IPS-15b (cell line): ENCODE measurements around the gene STK36.

Experiments used
- H3K27me3 ChIP-seq: one replicate; pipeline ENCODE4 v1.6.1; 2013; ENCODE audit warnings: low read length; ENCODE audit not compliant: control insufficient read depth, insufficient read depth
- H3K36me3 ChIP-seq: one replicate; pipeline ENCODE4 v1.6.1; 2013; ENCODE audit warnings: low read length; ENCODE audit not compliant: control insufficient read depth, insufficient read depth
- H3K4me1 ChIP-seq: one replicate; pipeline ENCODE4 v1.6.1; 2013; ENCODE audit warnings: mild to moderate bottlenecking, low read length; ENCODE audit not compliant: control insufficient read depth, insufficient read depth
- H3K4me3 ChIP-seq: one replicate; pipeline ENCODE4 v1.5.1; 2013; ENCODE audit warnings: low read depth, low read length
- H3K9ac ChIP-seq: one replicate; pipeline ENCODE4 v1.6.1; 2013; ENCODE audit warnings: low read depth, mild to moderate bottlenecking, low read length
- H3K9me3 ChIP-seq: one replicate; pipeline ENCODE4 v1.6.1; 2013; ENCODE audit warnings: mild to moderate bottlenecking, low read length; ENCODE audit not compliant: control insufficient read depth, insufficient read depth

The STK36 gene

GRCh38 chr2:218671654-218672566, at the start of gene STK36, which contains the start of gene RNF25:
Gene STK36 (plus strand): TSS chr2:218672086. CDS start chr2:218672830, 744 bp downstream.
Gene RNF25 (minus strand): TSS chr2:218672002. CDS start chr2:218671970, 32 bp downstream.
- Histone ChIP-seq H3K4me1 (no peaks in the 10 kb centered on the region), H3K36me3 (peaks cover 10% of the 10 kb centered on the region), H3K9me3 (no peaks in the 10 kb centered on the region), H3K27me3 (no peaks in the 10 kb centered on the region), H3K4me3 (peak within 1 kb of the TSS; percentile 99), H3K9ac (peak within 1 kb of the TSS; percentile 94)

GRCh38 chr2:218622606-218623365, 49.1 kb upstream of the STK36 start:
- Histone ChIP-seq H3K27me3 (no peaks in the 10 kb centered on the region), H3K36me3 (no peaks in the 10 kb centered on the region), H3K4me3 (no peak overlapping the region), H3K4me1 (no peaks in the 10 kb centered on the region), H3K9me3 (no peaks in the 10 kb centered on the region), H3K9ac (no peak overlapping the region)

GRCh38 chr2:218623366-218623705, 48.5 kb upstream of the STK36 start:
- Histone ChIP-seq H3K9ac (no peak overlapping the region), H3K27me3 (no peaks in the 10 kb centered on the region), H3K4me1 (no peaks in the 10 kb centered on the region), H3K4me3 (no peak overlapping the region), H3K36me3 (no peaks in the 10 kb centered on the region), H3K9me3 (no peaks in the 10 kb centered on the region)

- no peaks in the 10 kb centered on the region for H3K36me3 ChIP-seq
- H3K9me3 ChIP-seq = no peaks in the 10 kb centered on the region
- H3K9ac ChIP-seq = no peak overlapping the region
- no peaks in the 10 kb centered on the region for H3K4me1 ChIP-seq
- H3K27me3 ChIP-seq = no peaks in the 10 kb centered on the region
- no peak overlapping the region for H3K4me3 ChIP-seq
These were observed 45.5 kb upstream of the STK36 start for GRCh38 chr2:218626369-218626768.

DNA sequence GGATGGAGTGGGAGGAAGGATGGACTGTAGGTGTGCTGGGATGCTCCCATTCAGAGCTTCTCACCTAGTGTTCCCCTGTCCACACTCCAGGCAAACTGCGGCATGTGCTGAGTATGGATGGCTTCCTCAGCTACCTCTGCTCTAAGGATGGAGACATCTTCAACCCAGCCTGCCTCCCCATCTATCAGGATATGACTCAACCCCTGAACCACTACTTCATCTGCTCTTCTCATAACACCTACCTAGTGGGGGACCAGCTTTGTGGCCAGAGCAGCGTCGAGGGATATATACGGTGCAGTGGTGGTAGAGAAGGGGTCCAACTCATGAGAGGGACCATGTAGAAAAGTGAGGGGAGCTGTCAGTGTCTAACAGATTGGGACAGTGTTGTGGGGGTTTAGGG, 43.9 kb upstream of the STK36 start:
- Histone ChIP-seq H3K4me1 (no peaks in the 10 kb centered on the region), H3K9ac (no peak overlapping the region), H3K36me3 (no peaks in the 10 kb centered on the region), H3K4me3 (no peak overlapping the region), H3K9me3 (no peaks in the 10 kb centered on the region), H3K27me3 (no peaks in the 10 kb centered on the region)

GRCh38 chr2:218631837-218632236, 40.0 kb upstream of the STK36 start:
- Histone ChIP-seq H3K36me3 (peaks cover 10% of the 10 kb centered on the region), H3K4me1 (no peaks in the 10 kb centered on the region), H3K4me3 (no peak overlapping the region), H3K9ac (no peak overlapping the region), H3K9me3 (no peaks in the 10 kb centered on the region), H3K27me3 (no peaks in the 10 kb centered on the region)

GRCh38 chr2:218635719-218636118, 36.2 kb upstream of the STK36 start:
- Histone ChIP-seq H3K4me3 (no peak overlapping the region), H3K4me1 (no peaks in the 10 kb centered on the region), H3K9ac (no peak overlapping the region), H3K9me3 (no peaks in the 10 kb centered on the region), H3K27me3 (no peaks in the 10 kb centered on the region), H3K36me3 (peaks cover 25% of the 10 kb centered on the region)

DNA sequence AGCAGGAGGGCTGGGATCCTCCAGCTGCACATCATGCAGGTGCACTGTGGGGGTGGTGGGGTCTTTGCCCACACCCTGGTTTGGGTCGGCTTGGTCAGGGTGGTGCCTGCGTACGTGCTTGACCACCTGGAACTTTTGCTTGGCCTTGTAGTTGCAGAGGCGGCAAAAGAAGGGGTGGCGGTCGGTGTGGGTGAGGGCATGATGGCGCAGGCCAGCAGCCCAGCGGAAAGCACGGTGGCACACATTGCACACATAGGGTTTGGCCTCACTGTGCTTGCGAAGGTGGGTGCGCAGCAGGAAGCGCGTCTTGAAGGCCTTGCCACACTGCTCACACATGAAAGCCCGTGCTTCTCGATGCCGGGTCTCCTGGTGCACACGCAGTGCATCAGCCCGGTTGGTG, 33.5 kb upstream of the STK36 start:
- H3K36me3 ChIP-seq = peaks cover 39% of the 10 kb centered on the region
- no peak overlapping the region for H3K9ac ChIP-seq
- H3K27me3 ChIP-seq = no peaks in the 10 kb centered on the region
- H3K9me3 ChIP-seq = no peaks in the 10 kb centered on the region
- no peak overlapping the region for H3K4me3 ChIP-seq
- H3K4me1 ChIP-seq = no peaks in the 10 kb centered on the region

DNA sequence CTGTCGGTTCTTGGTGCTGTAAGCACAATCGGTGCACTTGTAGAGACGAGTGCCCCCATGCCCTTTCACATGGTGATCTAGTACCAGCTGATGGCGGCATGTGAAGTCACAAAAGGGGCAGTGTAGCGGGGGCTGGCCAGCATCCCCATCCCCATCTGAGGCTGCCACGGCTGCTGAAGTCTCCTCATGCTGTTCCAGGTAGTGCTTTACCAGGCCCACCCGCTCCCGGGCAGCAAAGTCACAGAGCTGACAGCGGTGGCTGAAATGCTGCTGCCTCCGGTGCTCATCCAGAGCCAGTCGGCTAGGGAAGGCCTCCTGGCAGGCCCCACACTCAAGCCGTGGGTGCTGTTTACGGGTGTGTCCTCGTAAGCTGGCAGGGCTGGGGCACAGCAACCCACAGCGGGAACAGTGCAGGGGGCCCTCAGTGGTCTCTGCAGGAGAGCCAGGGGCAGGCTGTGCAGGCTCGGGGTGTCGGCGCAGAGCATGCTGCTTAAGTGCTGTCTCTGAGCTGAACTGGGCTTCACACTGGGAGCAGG, 29.7 kb upstream of the STK36 start:
- no peaks in the 10 kb centered on the region for H3K9me3 ChIP-seq
- no peak overlapping the region for H3K4me3 ChIP-seq
- H3K4me1 ChIP-seq = no peaks in the 10 kb centered on the region
- H3K9ac ChIP-seq = no peak overlapping the region
- H3K36me3 ChIP-seq = peaks cover 56% of the 10 kb centered on the region
- H3K27me3 ChIP-seq = no peaks in the 10 kb centered on the region

DNA sequence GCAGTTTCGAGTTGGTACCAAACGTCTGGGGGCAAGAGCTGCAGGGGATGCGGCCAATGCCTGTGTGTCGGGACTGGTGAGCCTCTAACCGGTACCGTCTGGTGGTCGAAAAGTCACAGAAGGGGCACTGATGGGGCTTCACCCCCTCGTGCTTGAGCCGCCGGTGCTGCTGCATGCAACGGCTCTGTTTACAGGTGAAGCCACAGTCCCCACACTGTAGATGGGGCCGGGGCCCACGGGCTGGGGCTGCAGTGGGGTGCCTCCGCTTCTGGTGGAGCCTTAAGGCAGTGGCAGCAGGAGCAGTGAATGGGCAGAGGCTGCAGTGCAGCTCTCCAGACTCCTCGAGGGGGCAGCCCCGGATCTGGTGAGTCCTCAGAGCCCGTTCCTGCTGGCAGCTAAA, 29.1 kb upstream of the STK36 start:
- no peaks in the 10 kb centered on the region for H3K27me3 ChIP-seq
- no peak overlapping the region for H3K9ac ChIP-seq
- H3K36me3 ChIP-seq = peaks cover 60% of the 10 kb centered on the region

DNA sequence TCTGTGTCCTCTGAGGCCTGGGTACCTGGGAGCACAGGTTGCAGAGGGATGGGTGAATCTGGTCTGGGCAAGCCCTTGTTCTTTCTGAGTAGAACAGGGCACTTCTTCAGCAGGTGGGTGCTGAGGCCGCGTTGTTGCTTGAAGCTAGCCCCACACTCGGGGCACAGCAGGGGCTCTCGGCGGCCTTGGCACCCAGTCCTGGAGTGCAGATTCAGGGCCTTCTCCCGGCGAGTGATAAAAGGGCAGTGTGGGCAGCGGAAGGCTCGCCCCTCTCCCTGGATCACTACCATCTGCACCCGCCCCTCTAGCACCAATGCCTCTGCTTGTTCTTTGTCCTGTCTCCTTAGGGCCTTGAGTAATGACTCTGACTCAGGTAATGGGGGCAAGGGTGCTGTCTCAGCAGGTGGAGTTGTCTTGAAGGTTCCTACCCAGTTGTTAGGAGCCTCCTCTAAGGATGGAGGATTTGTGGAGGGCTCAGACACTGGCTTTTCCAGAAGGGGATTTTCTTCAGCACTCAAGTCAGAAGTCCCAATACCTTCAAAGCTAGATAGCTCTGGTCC, 28.1 kb upstream of the STK36 start:
- Histone ChIP-seq H3K9ac (no peak overlapping the region), H3K27me3 (no peaks in the 10 kb centered on the region), H3K4me1 (no peaks in the 10 kb centered on the region), H3K36me3 (peaks cover 62% of the 10 kb centered on the region), H3K9me3 (no peaks in the 10 kb centered on the region), H3K4me3 (no peak overlapping the region)

More for the DNA sequence above, 29.1 kb upstream of the STK36 start:
- no peaks in the 10 kb centered on the region for H3K4me1 ChIP-seq
- no peaks in the 10 kb centered on the region for H3K9me3 ChIP-seq
- H3K4me3 ChIP-seq = no peak overlapping the region
